Measurements from ENCODE around the gene CAPN9. TPM values are rescaled to one million over a fixed set of nuclear protein-coding genes. Genes with fewer than 3 reads are reported as not detected.

The CAPN9 gene
- total RNA-seq, 4 donors from 2014 or later = 13.1 TPM; not detected in 3

GRCh38 chr1:230750986-230751625 lies 3.9 kb downstream of the CAPN9 start:
- Histone ChIP-seq H3K27me3 (no peaks in the 10 kb centered on the region), H3K4me3 (no peak overlapping the region), H3K27ac (no peak overlapping the region), H3K36me3 (no peaks in the 10 kb centered on the region), H3K9me3 (no peaks in the 10 kb centered on the region), H3K4me1 (peaks cover 0 to 23% (median 2%) of the 10 kb centered on the region in 4 donors)
- WGBS, 2 donors = 73 to 80% methylated on average over 6 of the region's 6 CpGs
- DNase-seq (ENCODE audit: low spot score in 2 of 2) = no peak
- TF ChIP-seq EP300 (IDR thresholded peaks at IDR 0.05) = no peak
- TF ChIP-seq POLR2A (IDR thresholded peaks at IDR 0.05) = no peak
- no peak for TF ChIP-seq CTCF (IDR thresholded peaks at IDR 0.05)

GRCh38 chr1:230752407-230752806 lies 5.2 kb downstream of the CAPN9 start:
- 59 to 66% methylated on average over 6 of the region's 6 CpGs for WGBS, 2 donors
- Histone ChIP-seq H3K4me1 (peaks cover 0 to 23% (median 2%) of the 10 kb centered on the region in 4 donors), H3K9me3 (no peaks in the 10 kb centered on the region), H3K4me3 (no peak overlapping the region), H3K27ac (peak overlapping the region in 1 of 4 donors; percentile 3), H3K27me3 (no peaks in the 10 kb centered on the region), H3K36me3 (no peaks in the 10 kb centered on the region)
- DNase-seq (ENCODE audit: low spot score in 2 of 2) = no peak
- TF ChIP-seq EP300 (IDR thresholded peaks at IDR 0.05) = no peak
- no peak for TF ChIP-seq POLR2A (IDR thresholded peaks at IDR 0.05)
- TF ChIP-seq CTCF (IDR thresholded peaks at IDR 0.05) = no peak

- no peak for DNase-seq (ENCODE audit: low spot score in 2 of 2)
- TF ChIP-seq CTCF (IDR thresholded peaks at IDR 0.05) = no peak
- TF ChIP-seq EP300 (IDR thresholded peaks at IDR 0.05) = no peak
- TF ChIP-seq POLR2A (IDR thresholded peaks at IDR 0.05) = no peak
- H3K4me1 ChIP-seq = peaks cover 0 to 23% (median 2%) of the 10 kb centered on the region in 4 donors
- H3K4me3 ChIP-seq = no peak overlapping the region
- 80 to 83% methylated on average over 5 of the region's 5 CpGs for WGBS, 2 donors
- H3K27me3 ChIP-seq = no peaks in the 10 kb centered on the region
- no peaks in the 10 kb centered on the region for H3K9me3 ChIP-seq
- H3K36me3 ChIP-seq = no peaks in the 10 kb centered on the region
- peak overlapping the region in 2 of 4 donors; percentile 3 to 58 for H3K27ac ChIP-seq
Measured at GRCh38 chr1:230753191-230753585, 6.0 kb downstream of the CAPN9 start.

GRCh38 chr1:230753586-230754251 lies 6.5 kb downstream of the CAPN9 start:
- peak overlapping the region in 2 of 4 donors; percentile 3 to 58 for H3K27ac ChIP-seq
- TF ChIP-seq POLR2A (IDR thresholded peaks at IDR 0.05) = no peak
- no peak for TF ChIP-seq CTCF (IDR thresholded peaks at IDR 0.05)
- no peak for TF ChIP-seq EP300 (IDR thresholded peaks at IDR 0.05)
- peaks cover 0 to 23% (median 2%) of the 10 kb centered on the region in 4 donors for H3K4me1 ChIP-seq
- DNase-seq (ENCODE audit: low spot score in 2 of 2) = no peak
- no peaks in the 10 kb centered on the region for H3K27me3 ChIP-seq
- WGBS, 2 donors = 23 to 32% methylated on average over 24 of the region's 24 CpGs
- no peaks in the 10 kb centered on the region for H3K9me3 ChIP-seq
- H3K4me3 ChIP-seq = peak overlapping the region in 1 of 4 donors; percentile 24
- H3K36me3 ChIP-seq = no peaks in the 10 kb centered on the region

- H3K4me3 ChIP-seq = no peak overlapping the region
- 56 to 62% methylated on average over 3 of the region's 3 CpGs for WGBS, 2 donors
- H3K9me3 ChIP-seq = no peaks in the 10 kb centered on the region
- no peaks in the 10 kb centered on the region for H3K36me3 ChIP-seq
- no peaks in the 10 kb centered on the region for H3K27me3 ChIP-seq
- DNase-seq (ENCODE audit: low spot score in 2 of 2) = no peak
- no peak for TF ChIP-seq CTCF (IDR thresholded peaks at IDR 0.05)
- TF ChIP-seq POLR2A (IDR thresholded peaks at IDR 0.05) = no peak
- no peak for TF ChIP-seq EP300 (IDR thresholded peaks at IDR 0.05)
- H3K4me1 ChIP-seq = peaks cover 0 to 23% (median 2%) of the 10 kb centered on the region in 4 donors
- no peak overlapping the region for H3K27ac ChIP-seq
Measured at GRCh38 chr1:230754796-230755195, 7.6 kb downstream of the CAPN9 start.

All from tibial nerve (tissue), 4 donors.